Measurements from ENCODE around the gene RLBP1.
A peak's percentile ranks its signal among the peaks of the same experiment; 100 is the strongest.

Gene RLBP1

DNA sequence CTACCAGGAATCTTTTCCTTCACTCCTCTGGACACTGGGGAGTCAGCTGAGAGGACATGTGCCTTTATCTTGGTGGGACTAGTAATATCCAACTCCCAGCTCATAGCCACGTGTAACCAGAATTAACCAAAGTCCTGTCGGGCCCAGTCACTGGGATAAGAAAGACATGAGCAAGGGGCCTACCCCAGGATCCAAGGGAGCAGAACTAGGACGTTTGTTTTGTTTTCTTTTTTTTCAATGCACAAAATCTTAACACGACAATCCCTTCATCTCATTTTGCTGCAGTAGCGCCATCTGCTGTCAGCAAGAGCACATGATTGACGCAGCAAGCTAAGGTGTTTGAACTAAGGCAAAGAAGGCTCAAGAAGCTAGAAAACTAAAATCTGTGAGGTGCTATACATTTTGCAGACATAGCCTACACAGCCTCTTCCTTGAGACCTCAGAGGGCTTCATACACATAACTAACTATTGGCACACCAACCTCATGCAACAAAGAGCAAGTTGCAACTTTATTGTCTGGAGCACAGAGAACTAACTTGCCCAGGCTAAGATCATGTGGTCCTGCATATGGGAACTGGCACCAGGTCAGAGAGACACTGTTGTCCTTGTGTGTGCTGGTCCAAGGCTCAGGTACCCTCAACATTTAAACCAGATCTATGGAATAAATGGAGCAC lies 43.6 kb downstream of the RLBP1 start:
- Histone ChIP-seq H3K4me1 (ENCODE audit: control insufficient read depth, insufficient read depth, low read length) (peaks cover 10% of the 10 kb centered on the region), H3K9me3 (ENCODE audit: control insufficient read depth, insufficient read depth, low read depth, low read length) (no peaks in the 10 kb centered on the region), H3K4me3 (ENCODE audit: low read depth, low read length) (no peak overlapping the region), H3K36me3 (ENCODE audit: control insufficient read depth in 2 of 2, insufficient read depth in 1 of 2, low read length in 2 of 2) (peaks cover 7 to 25% of the 10 kb centered on the region in 2 experiments), H3K27ac (ENCODE audit: extremely low read depth, low read depth, low read length) (no peak overlapping the region)
- TF ChIP-seq, protein P1, sequence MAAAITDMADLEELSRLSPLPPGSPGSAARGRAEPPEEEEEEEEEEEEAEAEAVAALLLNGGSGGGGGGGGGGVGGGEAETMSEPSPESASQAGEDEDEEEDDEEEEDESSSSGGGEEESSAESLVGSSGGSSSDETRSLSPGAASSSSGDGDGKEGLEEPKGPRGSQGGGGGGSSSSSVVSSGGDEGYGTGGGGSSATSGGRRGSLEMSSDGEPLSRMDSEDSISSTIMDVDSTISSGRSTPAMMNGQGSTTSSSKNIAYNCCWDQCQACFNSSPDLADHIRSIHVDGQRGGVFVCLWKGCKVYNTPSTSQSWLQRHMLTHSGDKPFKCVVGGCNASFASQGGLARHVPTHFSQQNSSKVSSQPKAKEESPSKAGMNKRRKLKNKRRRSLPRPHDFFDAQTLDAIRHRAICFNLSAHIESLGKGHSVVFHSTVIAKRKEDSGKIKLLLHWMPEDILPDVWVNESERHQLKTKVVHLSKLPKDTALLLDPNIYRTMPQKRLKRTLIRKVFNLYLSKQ (tag by site-specific recombination; IDR thresholded peaks at IDR 0.05; ENCODE audit: borderline replicate concordance) = no peak
- TF ChIP-seq, protein P2, sequence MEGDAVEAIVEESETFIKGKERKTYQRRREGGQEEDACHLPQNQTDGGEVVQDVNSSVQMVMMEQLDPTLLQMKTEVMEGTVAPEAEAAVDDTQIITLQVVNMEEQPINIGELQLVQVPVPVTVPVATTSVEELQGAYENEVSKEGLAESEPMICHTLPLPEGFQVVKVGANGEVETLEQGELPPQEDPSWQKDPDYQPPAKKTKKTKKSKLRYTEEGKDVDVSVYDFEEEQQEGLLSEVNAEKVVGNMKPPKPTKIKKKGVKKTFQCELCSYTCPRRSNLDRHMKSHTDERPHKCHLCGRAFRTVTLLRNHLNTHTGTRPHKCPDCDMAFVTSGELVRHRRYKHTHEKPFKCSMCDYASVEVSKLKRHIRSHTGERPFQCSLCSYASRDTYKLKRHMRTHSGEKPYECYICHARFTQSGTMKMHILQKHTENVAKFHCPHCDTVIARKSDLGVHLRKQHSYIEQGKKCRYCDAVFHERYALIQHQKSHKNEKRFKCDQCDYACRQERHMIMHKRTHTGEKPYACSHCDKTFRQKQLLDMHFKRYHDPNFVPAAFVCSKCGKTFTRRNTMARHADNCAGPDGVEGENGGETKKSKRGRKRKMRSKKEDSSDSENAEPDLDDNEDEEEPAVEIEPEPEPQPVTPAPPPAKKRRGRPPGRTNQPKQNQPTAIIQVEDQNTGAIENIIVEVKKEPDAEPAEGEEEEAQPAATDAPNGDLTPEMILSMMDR (tag by site-specific recombination; IDR thresholded peaks at IDR 0.05) = peak; percentile 81
- TF ChIP-seq ZBTB17 (tag by site-specific recombination; IDR thresholded peaks at IDR 0.05) (0 out of 2 replicates have a peak, but pooled peaks have one; percentile 16), PRDM1 (tag by site-specific recombination; IDR thresholded peaks at IDR 0.05) (no peak), ZNF626 (tag by site-specific recombination; IDR thresholded peaks at IDR 0.05) (no peak), YY2 (tag by site-specific recombination; IDR thresholded peaks at IDR 0.05) (no peak), ZNF2 (tag by site-specific recombination; IDR thresholded peaks at IDR 0.05) (peak; percentile 59), ZNF366 (tag by site-specific recombination; conservative IDR thresholded peaks at IDR 0.05) (peak; percentile 75), ZNF654 (tag by site-specific recombination; IDR thresholded peaks at IDR 0.05; ENCODE audit: low read depth) (peak; percentile 74), WT1 (tag by site-specific recombination; IDR thresholded peaks at IDR 0.05) (no peak), ZEB2 (tag by site-specific recombination; IDR thresholded peaks at IDR 0.05) (0 out of 2 replicates have a peak, but pooled peaks have one; percentile 31), ZNF660 (tag by site-specific recombination; IDR thresholded peaks at IDR 0.05) (0 out of 2 replicates have a peak, but pooled peaks have one; percentile 42), ZNF169 (tag by site-specific recombination; IDR thresholded peaks at IDR 0.05) (no peak), ZBTB48 (tag by site-specific recombination; IDR thresholded peaks at IDR 0.05) (peak; percentile 95), ZNF416 (tag by site-specific recombination; IDR thresholded peaks at IDR 0.05) (no peak), HOXD13 (CRISPR knock-in tag; IDR thresholded peaks at IDR 0.05; ENCODE audit: borderline replicate concordance) (no peak)
- TF ChIP-seq, protein P3, sequence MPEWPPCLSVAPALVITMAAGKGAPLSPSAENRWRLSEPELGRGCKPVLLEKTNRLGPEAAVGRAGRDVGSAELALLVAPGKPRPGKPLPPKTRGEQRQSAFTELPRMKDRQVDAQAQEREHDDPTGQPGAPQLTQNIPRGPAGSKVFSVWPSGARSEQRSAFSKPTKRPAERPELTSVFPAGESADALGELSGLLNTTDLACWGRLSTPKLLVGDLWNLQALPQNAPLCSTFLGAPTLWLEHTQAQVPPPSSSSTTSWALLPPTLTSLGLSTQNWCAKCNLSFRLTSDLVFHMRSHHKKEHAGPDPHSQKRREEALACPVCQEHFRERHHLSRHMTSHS (tag by site-specific recombination; IDR thresholded peaks at IDR 0.05) = no peak
- TF ChIP-seq, protein P4, sequence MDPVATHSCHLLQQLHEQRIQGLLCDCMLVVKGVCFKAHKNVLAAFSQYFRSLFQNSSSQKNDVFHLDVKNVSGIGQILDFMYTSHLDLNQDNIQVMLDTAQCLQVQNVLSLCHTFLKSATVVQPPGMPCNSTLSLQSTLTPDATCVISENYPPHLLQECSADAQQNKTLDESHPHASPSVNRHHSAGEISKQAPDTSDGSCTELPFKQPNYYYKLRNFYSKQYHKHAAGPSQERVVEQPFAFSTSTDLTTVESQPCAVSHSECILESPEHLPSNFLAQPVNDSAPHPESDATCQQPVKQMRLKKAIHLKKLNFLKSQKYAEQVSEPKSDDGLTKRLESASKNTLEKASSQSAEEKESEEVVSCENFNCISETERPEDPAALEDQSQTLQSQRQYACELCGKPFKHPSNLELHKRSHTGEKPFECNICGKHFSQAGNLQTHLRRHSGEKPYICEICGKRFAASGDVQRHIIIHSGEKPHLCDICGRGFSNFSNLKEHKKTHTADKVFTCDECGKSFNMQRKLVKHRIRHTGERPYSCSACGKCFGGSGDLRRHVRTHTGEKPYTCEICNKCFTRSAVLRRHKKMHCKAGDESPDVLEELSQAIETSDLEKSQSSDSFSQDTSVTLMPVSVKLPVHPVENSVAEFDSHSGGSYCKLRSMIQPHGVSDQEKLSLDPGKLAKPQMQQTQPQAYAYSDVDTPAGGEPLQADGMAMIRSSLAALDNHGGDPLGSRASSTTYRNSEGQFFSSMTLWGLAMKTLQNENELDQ (tag by site-specific recombination; IDR thresholded peaks at IDR 0.05; ENCODE audit: low read depth) = no peak
- TF ChIP-seq, protein P5, sequence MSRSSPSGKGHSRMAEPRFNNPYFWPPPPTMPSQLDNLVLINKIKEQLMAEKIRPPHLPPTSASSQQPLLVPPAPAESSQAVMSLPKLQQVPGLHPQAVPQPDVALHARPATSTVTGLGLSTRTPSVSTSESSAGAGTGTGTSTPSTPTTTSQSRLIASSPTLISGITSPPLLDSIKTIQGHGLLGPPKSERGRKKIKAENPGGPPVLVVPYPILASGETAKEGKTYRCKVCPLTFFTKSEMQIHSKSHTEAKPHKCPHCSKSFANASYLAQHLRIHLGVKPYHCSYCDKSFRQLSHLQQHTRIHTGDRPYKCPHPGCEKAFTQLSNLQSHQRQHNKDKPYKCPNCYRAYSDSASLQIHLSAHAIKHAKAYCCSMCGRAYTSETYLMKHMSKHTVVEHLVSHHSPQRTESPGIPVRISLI (tag by site-specific recombination; IDR thresholded peaks at IDR 0.05) = peak; percentile 56; the same call in 1 of the 2 replicates
- TF ChIP-seq, protein P6, sequence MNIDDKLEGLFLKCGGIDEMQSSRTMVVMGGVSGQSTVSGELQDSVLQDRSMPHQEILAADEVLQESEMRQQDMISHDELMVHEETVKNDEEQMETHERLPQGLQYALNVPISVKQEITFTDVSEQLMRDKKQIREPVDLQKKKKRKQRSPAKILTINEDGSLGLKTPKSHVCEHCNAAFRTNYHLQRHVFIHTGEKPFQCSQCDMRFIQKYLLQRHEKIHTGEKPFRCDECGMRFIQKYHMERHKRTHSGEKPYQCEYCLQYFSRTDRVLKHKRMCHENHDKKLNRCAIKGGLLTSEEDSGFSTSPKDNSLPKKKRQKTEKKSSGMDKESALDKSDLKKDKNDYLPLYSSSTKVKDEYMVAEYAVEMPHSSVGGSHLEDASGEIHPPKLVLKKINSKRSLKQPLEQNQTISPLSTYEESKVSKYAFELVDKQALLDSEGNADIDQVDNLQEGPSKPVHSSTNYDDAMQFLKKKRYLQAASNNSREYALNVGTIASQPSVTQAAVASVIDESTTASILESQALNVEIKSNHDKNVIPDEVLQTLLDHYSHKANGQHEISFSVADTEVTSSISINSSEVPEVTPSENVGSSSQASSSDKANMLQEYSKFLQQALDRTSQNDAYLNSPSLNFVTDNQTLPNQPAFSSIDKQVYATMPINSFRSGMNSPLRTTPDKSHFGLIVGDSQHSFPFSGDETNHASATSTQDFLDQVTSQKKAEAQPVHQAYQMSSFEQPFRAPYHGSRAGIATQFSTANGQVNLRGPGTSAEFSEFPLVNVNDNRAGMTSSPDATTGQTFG (tag by site-specific recombination; IDR thresholded peaks at IDR 0.05; ENCODE audit: borderline replicate concordance) = no peak
- POLR2A ChIA-PET = interaction anchor here (0.9 kb wide), 1 partner anchor 10 kb away, joined by 3 read pairs; no protein-coding TSS in a partner anchor
- CTCF ChIA-PET = interaction anchor here (0.6 to 19.0 kb wide), 63 partner anchors 9 to 1327 kb away, joined by 3 to 480 read pairs (median 4); partner anchors contain the start of genes ABHD2, FANCI and HAPLN3

Data from HEK293 (cell line).